HG02943 (cell line): ENCODE results near the gene MGAM2.
"Not testable (repeated sequence)": the region's sequence is repeated elsewhere in the genome, so short reads cannot be mapped to it uniquely, and the experiment has no call there.

Experiments
- ATAC-seq: cut with Tn5 transposase; IDR thresholded peaks from one replicate; pipeline ENCODE4 v1.9.1; 2021; ENCODE audit warnings: mild to moderate bottlenecking, low read depth, moderate library complexity; ENCODE audit not compliant: unreplicated experiment

The MGAM2 gene

DNA sequence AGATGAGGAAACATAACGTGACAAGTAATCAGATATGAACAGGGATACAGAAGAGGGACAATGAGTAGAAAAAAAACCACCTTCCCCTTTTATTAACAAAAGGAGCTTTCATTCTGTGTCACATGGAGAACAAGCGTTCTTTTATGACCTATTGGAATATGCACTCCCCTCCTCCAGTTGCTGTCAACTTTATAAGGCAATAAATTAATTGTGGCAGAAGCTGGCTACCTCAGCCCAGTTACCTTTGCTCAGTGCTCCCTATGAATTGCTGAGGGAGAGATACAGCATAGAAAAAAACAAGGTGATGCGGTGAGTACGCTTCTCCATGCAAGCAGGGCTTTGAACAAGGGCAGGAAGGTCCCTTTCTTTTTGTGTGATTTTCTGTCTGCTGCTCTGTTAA is at the start of gene MGAM2:
Gene MGAM2, plus strand, starts transcription at position 220 of the 400 bp plus-strand sequence. CDS start 5,156 bp downstream, outside the sequence.
- no peak for ATAC-seq

DNA sequence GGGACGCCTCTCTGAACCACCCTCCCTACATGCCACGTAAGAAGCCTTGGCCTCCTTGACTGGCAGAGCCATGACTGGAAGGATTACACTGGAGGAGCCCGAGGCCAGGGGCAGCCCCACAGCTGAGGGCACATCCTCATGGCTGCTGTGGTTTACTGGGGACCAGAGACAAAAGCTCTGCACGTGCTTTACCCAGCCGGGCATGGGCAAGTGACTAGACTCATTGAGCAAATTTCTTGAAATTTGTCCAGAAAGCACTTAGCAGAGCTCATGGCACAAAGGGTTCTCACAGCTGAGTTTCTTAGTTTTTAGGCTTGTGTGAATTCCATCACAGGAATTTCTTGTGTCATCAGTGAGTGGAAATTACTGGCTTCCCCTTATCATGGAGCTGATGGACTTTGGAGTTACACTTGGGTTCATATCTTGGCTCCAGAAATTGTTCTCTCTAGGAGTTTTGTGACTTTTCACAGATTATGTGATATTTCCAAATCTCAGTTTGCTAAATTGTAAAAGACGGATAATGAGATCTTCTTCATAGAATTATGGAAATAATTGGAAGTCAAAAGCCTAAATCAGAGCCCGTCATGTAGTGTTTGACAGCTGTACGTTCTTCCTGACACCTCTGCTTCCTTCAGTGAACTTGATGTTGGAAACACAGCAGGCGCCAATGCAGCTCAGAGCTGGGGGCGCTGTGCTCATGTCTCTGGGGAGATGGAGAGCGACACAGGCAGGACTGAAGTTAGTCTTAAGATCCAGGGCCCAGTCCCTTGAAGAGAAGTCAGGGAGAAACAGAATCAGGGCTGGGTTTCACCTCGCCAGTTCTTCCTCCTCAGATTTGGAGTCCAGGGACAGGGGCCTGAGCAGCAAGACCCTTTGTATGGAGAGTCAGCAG is 47.7 kb upstream of the MGAM2 start:
- no peak for ATAC-seq

DNA sequence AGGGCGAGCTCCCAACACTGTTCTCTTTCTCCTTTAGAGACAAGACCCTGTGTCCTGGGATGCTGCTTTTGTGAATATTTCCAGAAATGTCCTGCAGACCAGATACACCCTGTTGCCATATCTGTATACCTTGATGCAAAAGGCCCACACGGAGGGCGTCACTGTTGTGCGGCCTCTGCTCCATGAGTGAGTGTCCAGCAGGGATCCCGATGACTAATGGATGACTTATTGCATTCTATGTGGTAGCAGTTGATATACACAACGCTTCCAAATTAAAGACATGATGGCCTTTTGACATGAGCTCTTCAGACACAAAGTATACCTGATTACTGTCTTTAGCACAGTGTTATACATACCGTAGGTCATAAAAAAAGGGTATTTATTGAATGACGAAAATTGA is 45.0 kb upstream of the MGAM2 start:
- no peak for ATAC-seq

DNA sequence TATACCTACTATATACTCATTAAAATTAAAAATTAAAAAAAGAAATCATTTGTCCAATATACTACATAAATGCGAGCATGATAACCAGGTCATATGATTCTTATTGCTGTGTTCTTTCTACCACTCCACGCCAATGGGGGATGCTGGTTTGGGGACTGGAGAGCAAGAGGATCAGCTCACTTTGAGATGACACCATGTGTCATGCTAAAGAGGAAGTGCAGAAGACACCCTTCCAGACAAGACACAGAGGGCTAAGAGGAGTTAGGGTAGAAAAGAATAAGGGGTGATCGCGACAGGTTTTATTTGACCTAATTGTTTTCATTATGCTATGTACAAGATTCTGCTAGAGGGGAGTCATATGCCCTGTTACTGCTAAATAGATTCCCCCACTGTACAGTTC is 33.8 kb upstream of the MGAM2 start:
- no peak for ATAC-seq

DNA sequence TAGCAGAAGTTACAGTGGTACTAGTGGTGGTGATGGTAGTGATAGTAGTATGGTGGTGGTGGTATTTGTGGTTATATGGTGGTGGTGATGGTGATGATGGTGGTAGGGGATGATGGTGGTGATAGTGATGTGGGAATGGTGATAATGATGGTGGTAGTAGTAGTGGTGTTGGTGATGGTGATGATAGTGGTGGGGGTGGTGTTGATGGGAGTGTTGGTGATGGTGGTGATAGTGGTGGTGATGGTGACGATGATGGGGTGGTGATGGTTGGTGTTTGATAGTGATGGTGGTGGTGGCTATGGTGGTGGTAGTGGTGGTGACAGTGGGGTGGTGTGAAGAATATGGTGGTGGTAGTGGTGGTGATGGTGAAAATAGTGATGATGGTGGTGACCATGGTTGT is 27.9 kb upstream of the MGAM2 start:
- ATAC-seq = no peak

DNA sequence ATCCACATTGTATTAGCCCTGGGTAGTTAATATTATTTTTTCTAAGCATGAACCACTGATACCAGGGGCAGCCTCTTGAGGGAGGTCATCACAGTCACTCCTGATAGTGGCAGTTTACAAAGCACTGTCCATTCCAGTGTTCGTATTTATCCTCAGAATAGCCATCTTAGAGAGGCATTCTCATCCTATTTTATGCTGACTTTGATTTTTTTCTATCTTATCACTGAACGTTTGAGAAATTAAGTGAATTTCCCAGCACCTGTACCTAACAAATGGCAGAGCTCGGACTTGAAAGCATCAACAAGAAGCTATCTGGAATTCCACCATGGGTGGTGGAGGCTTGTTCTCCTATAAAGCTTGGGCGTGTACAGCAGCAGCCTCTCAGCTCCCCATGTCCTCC is 26.1 kb upstream of the MGAM2 start:
- no peak for ATAC-seq

DNA sequence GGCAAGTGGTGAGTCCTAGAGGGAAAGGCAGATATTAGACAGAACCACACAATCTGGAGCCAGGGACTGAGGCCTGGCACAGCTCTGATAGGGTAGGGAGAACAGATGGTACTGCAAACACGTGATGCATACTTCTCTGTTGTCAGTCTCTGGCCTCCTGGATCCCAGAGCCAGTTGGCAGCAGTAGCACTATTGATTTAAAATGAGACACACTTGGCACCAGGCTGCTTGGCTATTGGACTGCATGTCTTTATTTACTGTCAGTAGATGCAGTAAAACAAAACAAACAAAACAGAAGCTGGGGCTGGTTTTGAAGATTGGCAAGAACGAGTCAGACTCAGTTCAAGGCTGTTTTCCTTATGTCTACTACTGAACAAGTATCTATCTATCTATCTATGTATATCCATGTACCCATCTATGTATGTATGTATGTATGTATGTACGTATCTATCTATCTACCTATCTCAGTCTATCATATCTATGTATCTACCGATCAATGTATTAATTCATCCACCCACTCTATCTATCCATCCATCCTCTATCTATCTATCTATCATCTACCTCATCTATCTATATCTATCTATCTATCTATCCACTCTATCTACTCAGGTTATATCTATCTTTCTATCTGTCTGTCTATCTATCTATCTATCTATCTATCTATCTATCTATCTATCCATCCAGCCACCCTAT is 23.4 kb upstream of the MGAM2 start:
- ATAC-seq = no peak

DNA sequence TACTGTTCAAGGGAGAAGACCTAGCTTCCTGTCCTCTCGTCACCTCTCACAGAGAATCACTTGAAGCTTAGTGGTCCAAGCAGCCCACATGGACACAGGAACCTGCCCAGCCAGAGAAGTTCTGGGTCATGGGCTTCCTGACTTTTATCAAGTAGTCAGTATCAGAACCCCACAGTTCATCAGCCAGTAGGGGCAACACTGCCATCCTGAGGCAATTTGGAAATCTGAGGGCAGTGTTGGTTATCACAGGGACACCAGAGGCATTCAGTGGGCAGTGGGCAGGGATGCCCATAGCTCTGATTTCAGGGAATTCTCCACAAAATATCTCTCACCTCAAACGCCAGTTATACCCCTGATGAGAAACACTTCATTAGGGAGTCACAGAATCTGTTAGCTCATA is 22.5 kb upstream of the MGAM2 start:
- ATAC-seq = no peak

DNA sequence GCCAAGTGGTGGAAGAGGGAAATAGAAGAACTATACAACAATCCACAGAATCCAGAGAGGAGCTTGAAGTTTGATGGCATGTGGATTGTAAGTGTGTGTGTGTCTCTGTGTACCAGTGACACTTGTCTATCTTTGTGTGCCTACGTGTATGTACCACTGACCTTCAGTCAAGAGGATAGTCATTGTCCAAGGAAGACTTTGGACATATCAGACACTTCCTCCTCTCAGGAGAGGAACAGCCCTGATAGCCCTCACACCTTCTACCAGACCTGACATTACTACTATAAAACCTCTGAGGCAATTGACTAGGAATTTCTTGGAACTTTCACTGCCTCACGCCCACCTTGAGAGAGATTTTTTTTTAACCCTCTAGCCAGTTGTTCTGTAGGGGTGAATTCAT is 19.6 kb upstream of the MGAM2 start:
- ATAC-seq = no peak

DNA sequence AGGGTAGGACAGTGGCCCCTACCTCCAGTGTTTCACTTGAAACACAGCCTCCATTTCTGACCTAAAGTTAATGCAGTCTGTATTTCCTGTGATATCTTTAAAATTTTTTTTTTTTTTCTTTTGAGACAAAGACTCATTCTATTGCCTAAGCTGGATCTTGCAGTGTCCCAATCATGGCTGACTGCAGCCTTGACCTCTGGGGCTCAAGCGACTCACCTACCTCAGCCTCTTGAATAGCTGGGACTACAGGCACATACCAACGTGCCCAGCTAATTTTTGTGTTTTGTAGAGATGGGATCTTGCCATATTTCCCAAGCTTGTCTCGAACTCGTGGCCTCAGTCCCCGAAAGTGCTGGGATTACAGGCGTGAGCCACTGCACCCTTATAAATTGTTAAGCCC is 16.7 kb upstream of the MGAM2 start:
- ATAC-seq = no peak

DNA sequence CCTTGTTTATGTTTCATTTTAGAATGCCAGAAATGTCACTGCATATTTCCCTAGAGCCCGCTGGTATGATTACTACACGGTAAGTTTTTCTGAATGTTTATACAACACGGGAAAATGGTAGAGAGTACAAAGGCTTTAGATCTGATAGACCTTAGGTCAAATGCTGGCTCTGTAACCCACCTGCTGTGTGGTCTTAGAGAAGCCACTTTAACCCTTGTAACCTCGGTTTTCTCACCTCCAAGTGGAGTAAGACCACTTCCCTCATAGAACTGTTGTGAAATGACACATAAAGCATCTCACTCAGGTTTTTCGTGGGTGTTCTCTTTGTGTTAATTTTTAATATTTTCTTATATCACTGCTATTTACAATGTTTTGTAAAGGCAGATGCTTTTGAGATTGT is 13.9 kb upstream of the MGAM2 start:
- ATAC-seq = no peak

DNA sequence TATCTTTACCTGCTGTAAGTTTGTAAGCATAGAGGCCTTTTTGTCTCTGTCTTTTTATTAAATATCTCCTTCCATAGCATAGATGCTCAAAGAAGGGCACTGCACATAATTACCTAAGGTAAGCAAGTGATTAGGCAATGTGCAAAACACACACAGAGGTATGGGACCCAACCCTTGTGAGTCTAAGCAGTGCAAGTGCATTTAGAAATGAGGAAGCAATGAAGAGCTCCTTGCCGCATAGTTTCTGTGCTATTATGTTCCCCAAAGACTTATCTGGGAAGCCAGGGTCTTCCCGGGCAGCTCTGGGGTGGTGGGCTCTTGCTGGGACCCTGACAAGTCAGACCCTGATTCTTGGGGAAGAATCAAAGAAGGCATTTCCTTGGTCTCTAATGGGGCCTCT is 13.5 kb upstream of the MGAM2 start:
- ATAC-seq = no peak

DNA sequence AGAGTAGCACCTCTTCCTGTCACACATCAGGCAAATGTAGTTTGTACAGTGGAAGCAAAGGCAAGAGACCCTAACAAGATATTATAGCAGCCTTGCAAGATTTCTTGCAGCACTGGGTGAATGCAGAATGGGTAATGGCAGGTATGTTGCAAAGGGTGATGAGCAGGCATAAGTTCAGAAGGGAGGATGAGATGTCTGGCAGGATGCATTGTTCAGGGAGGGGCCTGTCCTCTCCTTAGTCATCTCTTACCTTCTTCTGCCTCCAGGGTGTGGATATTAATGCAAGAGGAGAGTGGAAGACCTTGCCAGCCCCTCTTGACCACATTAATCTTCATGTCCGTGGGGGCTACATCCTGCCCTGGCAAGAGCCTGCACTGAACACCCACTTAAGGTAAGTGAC is 12.2 kb upstream of the MGAM2 start:
- ATAC-seq = not testable (repeated sequence)

DNA sequence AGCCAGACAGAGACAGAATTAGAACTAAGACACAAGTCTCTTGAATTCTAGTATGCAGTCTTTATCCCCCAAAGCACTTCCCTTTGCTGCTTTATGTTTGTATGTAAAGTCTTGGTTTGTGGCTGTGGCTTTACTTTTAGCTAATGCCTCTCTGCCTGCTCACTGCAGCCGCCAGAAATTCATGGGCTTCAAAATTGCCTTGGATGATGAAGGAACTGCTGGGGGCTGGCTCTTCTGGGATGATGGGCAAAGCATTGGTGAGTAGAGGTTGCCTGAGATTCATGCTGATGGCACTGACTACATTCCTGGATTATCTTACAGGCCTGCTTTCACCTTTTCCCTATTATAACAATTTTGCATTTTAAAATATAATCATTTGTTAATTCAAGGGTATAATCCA is 10.9 kb upstream of the MGAM2 start:
- ATAC-seq = no peak

DNA sequence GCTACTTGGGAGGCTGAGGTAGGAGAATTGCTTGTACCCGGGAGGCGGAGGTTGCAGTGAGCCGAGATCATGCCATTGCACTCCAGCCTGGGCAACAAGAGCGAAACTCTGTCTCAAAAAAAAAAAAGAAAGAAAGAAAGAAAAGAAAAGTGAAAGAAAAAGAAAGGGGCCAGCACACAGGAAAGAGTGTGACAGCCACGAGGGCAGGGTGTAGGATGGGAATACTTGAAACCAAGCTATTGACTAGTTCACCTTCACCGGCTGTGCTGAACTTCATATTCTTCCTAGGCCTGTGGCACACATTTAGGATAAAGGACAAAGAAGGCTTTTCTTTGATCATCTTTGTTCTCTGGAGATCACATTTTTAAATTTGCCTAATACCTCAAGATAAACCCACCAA is 9.7 kb upstream of the MGAM2 start:
- ATAC-seq = not testable (repeated sequence)

DNA sequence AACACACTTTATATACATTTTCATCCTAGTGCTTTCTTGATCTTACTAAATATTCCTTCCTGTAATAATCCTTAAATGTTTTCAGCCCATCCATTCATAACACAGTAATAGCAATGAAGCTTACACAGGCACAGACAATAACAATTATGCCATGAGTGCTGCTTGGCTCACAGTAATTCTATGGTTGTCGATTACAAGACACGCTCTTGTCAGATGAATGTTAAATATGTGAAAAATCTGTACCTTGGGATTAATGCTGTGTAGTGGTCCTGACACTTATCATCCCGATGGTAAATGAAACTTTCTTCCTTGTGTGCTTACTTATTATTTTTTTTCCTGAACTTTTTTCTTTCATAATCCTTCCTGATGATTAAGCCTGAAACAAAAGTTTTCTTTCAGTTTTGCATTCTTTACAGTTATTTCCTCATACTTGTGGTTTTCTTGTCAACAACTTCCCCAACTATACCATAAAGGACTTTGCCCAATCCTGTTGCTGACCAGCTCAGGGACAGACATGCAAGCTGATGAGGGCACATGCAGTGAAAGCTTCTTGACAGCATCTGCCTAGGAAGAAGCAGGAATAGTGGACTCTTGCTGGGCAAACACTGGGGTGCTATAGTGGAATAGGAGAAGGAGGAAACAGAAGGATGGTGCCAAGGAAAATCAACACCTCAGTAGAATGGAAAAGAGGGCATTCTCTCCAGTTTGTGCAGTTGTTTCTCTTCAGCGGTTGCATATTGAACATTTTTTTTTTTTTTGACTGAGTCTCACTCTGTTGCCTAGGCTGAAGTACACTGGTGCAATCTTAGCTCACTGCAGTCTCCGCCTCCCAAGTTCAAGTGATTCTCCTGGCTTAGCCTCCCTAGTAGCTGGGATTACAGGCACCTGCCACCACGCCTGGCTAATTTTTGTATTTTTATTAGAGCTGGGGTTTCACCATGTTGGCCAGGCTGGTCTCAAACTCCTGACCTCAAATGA is 6.7 kb upstream of the MGAM2 start:
- ATAC-seq = no peak

DNA sequence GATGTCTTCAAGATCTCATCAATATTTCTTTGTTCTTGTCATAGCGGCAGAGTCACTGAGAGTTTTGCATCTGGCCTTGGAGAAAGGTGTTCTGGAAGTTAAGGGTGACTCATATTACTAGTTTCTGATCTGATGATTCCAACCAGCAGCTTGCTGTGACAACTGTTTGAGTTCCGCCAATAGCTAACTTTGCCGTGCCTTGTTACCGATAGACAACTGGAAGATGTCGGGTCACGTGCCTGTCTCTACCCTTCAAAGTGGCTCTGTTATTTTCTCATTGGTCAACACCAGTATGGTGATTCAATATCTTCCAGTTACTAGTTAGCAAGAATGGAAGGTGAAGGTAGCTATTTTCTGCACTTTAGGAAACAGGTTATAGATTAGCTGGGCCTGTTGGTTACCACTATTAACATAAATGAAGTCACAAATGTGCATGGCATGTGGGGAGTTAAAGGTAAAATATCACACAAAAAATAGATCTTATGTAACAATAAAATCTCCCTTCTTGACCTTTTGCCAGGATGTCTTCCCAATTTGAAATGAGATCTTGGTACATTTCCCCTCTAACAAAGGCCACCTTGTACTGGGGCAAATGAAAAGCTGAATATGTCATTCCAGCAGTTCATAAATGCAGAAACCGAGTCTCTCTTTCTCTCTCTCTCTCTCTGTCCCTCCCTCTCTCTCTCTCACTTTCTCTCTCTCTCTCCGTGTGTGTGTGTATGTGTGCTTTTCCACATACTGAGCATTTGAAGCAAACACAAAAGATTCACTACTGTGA is 2.6 kb upstream of the MGAM2 start:
- ATAC-seq = no peak

DNA sequence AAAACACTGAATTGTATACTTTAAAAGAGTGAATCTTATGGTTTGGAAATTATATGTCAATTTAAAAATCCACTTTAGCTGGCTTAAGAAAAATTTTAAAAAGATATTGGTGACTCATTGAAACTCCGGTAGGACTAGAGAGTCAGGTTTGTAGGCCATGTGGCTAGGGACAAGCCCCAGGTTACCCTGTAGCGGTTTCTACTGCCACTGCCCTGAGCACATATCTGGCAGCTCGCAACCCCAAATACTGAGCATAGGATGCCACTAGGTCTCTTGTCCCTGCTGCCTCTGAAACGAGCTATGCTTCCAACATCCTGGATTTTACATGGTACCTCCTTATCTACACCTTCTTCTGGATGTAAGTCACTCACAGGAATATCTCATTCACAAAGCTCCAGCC is 1.4 kb upstream of the MGAM2 start:
- no peak for ATAC-seq

DNA sequence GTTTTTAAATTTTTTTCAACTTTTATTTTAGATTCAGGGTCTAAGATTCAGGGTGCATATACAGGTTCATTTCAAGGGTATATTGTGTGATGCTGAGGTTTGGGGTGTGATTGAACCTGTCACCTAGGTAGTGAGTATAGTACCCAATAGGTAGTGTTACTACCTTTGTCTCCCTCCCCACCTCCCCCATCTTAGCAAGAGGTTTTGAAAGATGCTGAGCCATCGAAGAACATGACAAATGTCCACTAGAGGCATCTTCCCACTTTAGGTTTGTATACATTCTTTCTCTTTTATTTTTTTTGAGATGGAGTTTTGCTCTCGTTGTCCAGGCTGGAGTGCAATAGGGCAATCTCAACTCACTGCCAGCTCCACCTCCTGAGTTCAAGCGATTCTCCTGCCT is 880 bp upstream of the MGAM2 start:
- no peak for ATAC-seq

DNA sequence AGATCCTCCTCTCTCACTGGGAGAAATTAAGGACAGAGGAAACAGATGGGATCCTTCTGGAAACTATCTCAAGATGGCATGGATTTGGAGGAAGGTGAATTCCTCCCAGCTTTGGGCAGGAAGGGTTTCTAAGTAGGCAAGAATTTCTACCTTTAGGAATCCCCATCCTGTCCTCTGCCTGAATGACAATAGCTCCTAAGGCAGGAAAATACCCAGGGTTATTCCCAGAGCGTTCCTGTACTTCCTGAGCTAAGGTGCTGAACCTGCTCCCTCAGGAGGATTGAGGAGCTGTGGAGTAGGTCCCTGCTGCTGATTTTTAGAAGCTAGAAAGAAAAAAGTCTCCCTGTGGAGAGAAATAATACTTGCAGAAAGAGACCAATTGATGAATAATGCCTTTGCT is 568 bp downstream of the MGAM2 start:
- no peak for ATAC-seq
